Measurements from ENCODE around the gene RHBDL1.

GRCh38 chr16:723695-724094, 48.2 kb downstream of the RHBDL1 start:
- TF ChIP-seq CTCF (IDR thresholded peaks at IDR 0.05) = no peak
- TF ChIP-seq POLR2A (IDR thresholded peaks at IDR 0.05) = no peak

Measured in esophagus squamous epithelium (tissue), 4 donors.